PFSK-1 (cell line): Measurements from ENCODE around the gene SNX30.

ENCODE experiments used
- FOXP2 ChIP-seq: optimal IDR thresholded peaks from 2 replicates; pipeline ENCODE3; 2011; ENCODE audit warnings: borderline replicate concordance, control low read depth, inconsistent platforms; ENCODE audit not compliant: insufficient read depth; ENCODE audit errors: extremely low read length, extremely low read depth
- POLR2AphosphoS5 ChIP-seq: IDR thresholded peaks from 2 replicates; pipeline ENCODE4 v1.6.1; 2012; ENCODE audit warnings: low read depth, mild to moderate bottlenecking, control low read depth, low read length, moderate library complexity
- REST ChIP-seq, 2 experiments: IDR thresholded peaks; 2 replicates each; pipeline versions ENCODE4 v1.6.1 to v1.8.0; 2011 to 2012; ENCODE audit warnings: low read depth in 2 of 2, low read length in 2 of 2, control low read depth in 1 of 2, inconsistent platforms in 1 of 2, mild to moderate bottlenecking in 1 of 2, moderate library complexity in 1 of 2; ENCODE audit not compliant: insufficient read depth in 1 of 2
- SIN3A ChIP-seq: IDR thresholded peaks from 2 replicates; pipeline ENCODE4 v1.6.1; 2012; ENCODE audit warnings: mild to moderate bottlenecking, low read length, moderate library complexity, borderline replicate concordance; ENCODE audit not compliant: insufficient read depth
- TAF1 ChIP-seq: IDR thresholded peaks from 2 replicates; pipeline ENCODE4 v1.6.1; 2012; ENCODE audit warnings: low read length, control low read depth, borderline replicate concordance; ENCODE audit not compliant: insufficient read depth

- TF ChIP-seq TAF1: no peak
- TF ChIP-seq SIN3A: no peak
- no peak for TF ChIP-seq POLR2AphosphoS5
- no peak for TF ChIP-seq FOXP2
- TF ChIP-seq REST (IDR thresholded peaks at IDR 0.05; ENCODE audit: insufficient read depth in 1 of 2, low read depth in 2 of 2, low read length in 2 of 2): no peak
Measured at GRCh38 chr9:112866662-112867274, 116.2 kb downstream of the SNX30 start.
